NCI-H82 treated with DMSO at 0.1 percent for 48 hours (cell line): ENCODE results near the gene GDPD5.
A peak's percentile ranks its signal among the peaks of the same experiment; 100 is the strongest.

Experiments
- DNase-seq: peaks from one replicate; lab custom pipeline; 2025; ENCODE audit not compliant: unreplicated experiment; lab: John Stamatoyannopoulos, UW

GDPD5 gene

GRCh38 chr11:75516140-75516539 is 9.6 kb downstream of the GDPD5 start:
- DNase-seq, result no peak

GRCh38 chr11:75514596-75514995 is 11.1 kb downstream of the GDPD5 start:
- DNase-seq, result no peak

- no peak for DNase-seq
Observed at GRCh38 chr11:75513250-75513649, 12.5 kb downstream of the GDPD5 start.

- DNase-seq, result no peak
Observed at GRCh38 chr11:75510723-75511019, 15.1 kb downstream of the GDPD5 start.

- DNase-seq, result no peak
Observed at GRCh38 chr11:75510004-75510722, 15.6 kb downstream of the GDPD5 start.

- DNase-seq, result no peak
Observed at GRCh38 chr11:75509020-75509720, 16.6 kb downstream of the GDPD5 start.

GRCh38 chr11:75508051-75508561 is 17.6 kb downstream of the GDPD5 start:
- no peak for DNase-seq

GRCh38 chr11:75507571-75507970 is 18.2 kb downstream of the GDPD5 start:
- no peak for DNase-seq

GRCh38 chr11:75506827-75507226 is 18.9 kb downstream of the GDPD5 start:
- no peak for DNase-seq

- DNase-seq, result peak; percentile 54
Observed at GRCh38 chr11:75505916-75506692, 19.6 kb downstream of the GDPD5 start.

- no peak for DNase-seq
Observed at GRCh38 chr11:75504501-75504900, 21.2 kb downstream of the GDPD5 start.

GRCh38 chr11:75503531-75504099 is 22.1 kb downstream of the GDPD5 start:
- DNase-seq, result peak; percentile 68

- no peak for DNase-seq
Observed at GRCh38 chr11:75502138-75502537, 23.6 kb downstream of the GDPD5 start.

- no peak for DNase-seq
Observed at GRCh38 chr11:75500742-75501141, 25.0 kb downstream of the GDPD5 start.

- no peak for DNase-seq
Observed at GRCh38 chr11:75499423-75500190, 26.1 kb downstream of the GDPD5 start.

GRCh38 chr11:75498556-75499255 is 27.0 kb downstream of the GDPD5 start:
- DNase-seq, result no peak

- no peak for DNase-seq
Observed at GRCh38 chr11:75497788-75498409, 27.8 kb downstream of the GDPD5 start.

GRCh38 chr11:75496305-75496752 is 29.4 kb downstream of the GDPD5 start:
- DNase-seq, result no peak

GRCh38 chr11:75495749-75496304 is 29.9 kb downstream of the GDPD5 start:
- no peak for DNase-seq
